ENCODE measurements around the gene CHAT. TPM values are rescaled to one million over a fixed set of nuclear protein-coding genes. Genes with fewer than 3 reads are reported as not detected.

Gene CHAT
- total RNA-seq, 2 donors from 2014 or later = 0.40 TPM; not detected in 1

DNA sequence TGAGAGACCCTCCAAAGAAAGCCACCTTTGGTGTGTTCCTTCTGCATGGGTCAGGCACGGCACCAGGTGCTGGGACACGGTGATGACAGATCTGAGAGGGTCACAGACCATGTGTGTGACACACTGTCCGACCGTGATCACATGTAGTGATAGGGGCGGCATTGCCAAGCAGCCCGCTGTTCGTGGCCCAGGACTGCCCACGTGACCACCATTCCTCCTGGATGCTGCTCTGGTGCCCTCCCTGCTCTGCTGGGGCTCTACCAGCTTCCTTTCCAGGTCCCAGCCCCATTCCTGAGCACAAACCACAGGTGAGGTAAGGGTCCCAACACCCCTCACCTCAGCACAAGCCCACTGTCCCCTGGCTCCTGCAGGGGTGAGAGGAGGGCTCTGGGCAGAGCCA is 13.8 kb upstream of the CHAT start:
- TF ChIP-seq CTCF (IDR thresholded peaks at IDR 0.05) (no peak), POLR2AphosphoS5 (IDR thresholded peaks at IDR 0.05) (no peak), POLR2A (IDR thresholded peaks at IDR 0.05) (no peak)
- 84% methylated on average over 8 of the region's 8 CpGs for WGBS
- H3K27me3 ChIP-seq (replicated peaks; ENCODE audit: insufficient read depth) = no peaks in the 10 kb centered on the region

GRCh38 chr10:49600781-49601400 is 12.9 kb upstream of the CHAT start:
- no peaks in the 10 kb centered on the region for H3K4me1 ChIP-seq (replicated peaks)
- H3K27me3 ChIP-seq (replicated peaks; ENCODE audit: insufficient read depth) = no peaks in the 10 kb centered on the region
- intact Hi-C loops (cut with DNase I) = no loop called here
- no peak overlapping the region for H3K27ac ChIP-seq
- no peaks in the 10 kb centered on the region for H3K36me3 ChIP-seq
- DNase-seq (ENCODE audit: low spot score) = no peak
- WGBS = 77% methylated on average over 4 of the region's 4 CpGs
- no peak for TF ChIP-seq CTCF (IDR thresholded peaks at IDR 0.05)
- no peak for TF ChIP-seq POLR2A (IDR thresholded peaks at IDR 0.05)
- TF ChIP-seq POLR2AphosphoS5 (IDR thresholded peaks at IDR 0.05) = no peak
- H3K9me3 ChIP-seq = no peaks in the 10 kb centered on the region
- no peak overlapping the region for H3K4me3 ChIP-seq

More for the DNA sequence above, 13.8 kb upstream of the CHAT start:
- intact Hi-C loops (cut with DNase I) = no loop called here
- Histone ChIP-seq H3K4me1 (replicated peaks) (no peaks in the 10 kb centered on the region), H3K9me3 (no peaks in the 10 kb centered on the region), H3K36me3 (no peaks in the 10 kb centered on the region), H3K27ac (no peak overlapping the region), H3K4me3 (no peak overlapping the region)
- no peak for DNase-seq (ENCODE audit: low spot score)

DNA sequence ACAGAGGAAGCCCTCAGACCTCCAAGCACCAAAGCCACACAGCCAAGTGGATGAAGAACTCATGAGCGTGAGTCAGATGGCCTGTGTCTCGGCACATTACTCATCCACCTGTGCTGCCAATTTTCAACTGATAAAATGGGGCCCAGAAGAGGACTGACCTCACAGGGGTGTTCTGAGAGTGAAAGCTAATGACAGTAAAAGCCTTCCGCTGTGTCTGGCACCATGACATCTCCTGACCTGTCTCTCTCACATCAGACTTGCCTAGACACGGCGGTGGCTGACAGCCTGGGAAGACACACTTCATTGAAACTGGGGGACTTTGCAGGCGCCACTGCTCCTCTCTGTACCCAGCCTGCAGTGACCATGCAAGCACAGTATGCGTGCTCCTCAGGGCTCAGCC is 12.0 kb upstream of the CHAT start:
- no peak for TF ChIP-seq POLR2AphosphoS5 (IDR thresholded peaks at IDR 0.05)
- intact Hi-C loops (cut with DNase I) = no loop called here
- Histone ChIP-seq H3K9me3 (no peaks in the 10 kb centered on the region), H3K27ac (no peak overlapping the region), H3K27me3 (replicated peaks; ENCODE audit: insufficient read depth) (no peaks in the 10 kb centered on the region), H3K4me1 (replicated peaks) (no peaks in the 10 kb centered on the region), H3K4me3 (no peak overlapping the region), H3K36me3 (no peaks in the 10 kb centered on the region)
- DNase-seq (ENCODE audit: low spot score) = no peak
- WGBS = 68% methylated on average over 7 of the region's 7 CpGs

DNA sequence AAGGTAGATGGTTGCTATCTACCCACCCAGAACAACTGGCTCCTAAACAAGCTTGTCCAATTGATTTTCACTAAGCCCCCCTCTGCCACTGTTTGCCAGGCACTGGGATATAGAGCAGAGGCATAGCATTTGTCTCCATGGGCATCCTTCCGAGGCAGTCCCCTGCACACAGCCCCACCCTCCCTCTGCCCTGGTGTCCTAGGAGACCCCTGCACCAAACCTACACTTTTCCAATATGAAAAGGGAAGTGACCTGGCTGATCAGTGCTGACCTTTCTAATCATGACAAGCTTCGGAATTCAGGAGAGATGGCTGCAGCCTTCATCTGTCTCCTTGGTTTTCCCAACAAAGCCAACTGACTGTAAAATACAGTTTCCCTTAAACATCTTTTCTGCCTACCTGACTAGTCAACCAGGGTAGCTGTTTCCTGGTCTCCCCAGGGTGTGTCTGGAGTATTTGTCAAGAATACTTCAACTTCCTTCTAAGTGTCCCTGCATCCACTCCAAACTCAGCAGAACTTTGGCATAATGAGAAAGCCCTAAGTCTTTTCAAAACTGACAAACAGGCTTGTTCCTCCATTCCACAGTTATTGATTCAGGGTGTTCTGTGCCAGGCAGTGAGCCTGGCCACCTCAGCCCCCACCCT is 11.3 kb upstream of the CHAT start:
- WGBS = 93% methylated on average over 2 of the region's 2 CpGs
- H3K36me3 ChIP-seq = no peaks in the 10 kb centered on the region
- no peak for DNase-seq (ENCODE audit: low spot score)

More for the DNA sequence above, 11.3 kb upstream of the CHAT start:
- TF ChIP-seq POLR2A (IDR thresholded peaks at IDR 0.05) (no peak), CTCF (IDR thresholded peaks at IDR 0.05) (no peak), POLR2AphosphoS5 (IDR thresholded peaks at IDR 0.05) (no peak)
- intact Hi-C loops (cut with DNase I) = no loop called here
- Histone ChIP-seq H3K9me3 (no peaks in the 10 kb centered on the region), H3K27ac (no peak overlapping the region), H3K4me1 (replicated peaks) (no peaks in the 10 kb centered on the region), H3K27me3 (replicated peaks; ENCODE audit: insufficient read depth) (no peaks in the 10 kb centered on the region), H3K4me3 (no peak overlapping the region)
